A673 (cell line): Measurements from ENCODE around the gene KRT37.

Experiments used
- CTCF ChIP-seq: fragments of 300-800, 200-600 bp; sonication (generic); conservative IDR thresholded peaks from 2 replicates; pipeline ENCODE4 v1.5.1; 2017; ENCODE audit warnings: low read depth, mild to moderate bottlenecking, antibody characterized with exemption, low read length, moderate library complexity, mixed read lengths
- EZH2 ChIP-seq: fragments of 200-600 bp; sonication (generic); IDR thresholded peaks from 2 replicates; pipeline ENCODE4 v1.6.1; 2017; ENCODE audit warnings: borderline replicate concordance, low read depth, mild to moderate bottlenecking, mixed read lengths, antibody characterized with exemption, low read length; ENCODE audit not compliant: poor library complexity, severe bottlenecking

GRCh38 chr17:41449008-41449407 is 24.6 kb upstream of the KRT37 start:
- TF ChIP-seq CTCF = no peak
- no peak for TF ChIP-seq EZH2
